ENCODE results near the gene PRKG1. TPM values are rescaled to one million over a fixed set of nuclear protein-coding genes. Genes with fewer than 3 reads are reported as not detected.

PRKG1 gene
- total RNA-seq, 1 donor from 2014 or later = 26.4 TPM

- H3K4me3 Mint-ChIP-seq = no peak overlapping the region
- no peak for DNase-seq (ENCODE audit: low spot score)
- H3K9me3 Mint-ChIP-seq = no peaks in the 10 kb centered on the region
- Histone ChIP-seq H3K9me3 (ENCODE audit: low read depth) (no peaks in the 10 kb centered on the region), H3K79me2 (ENCODE audit: low read depth) (no peaks in the 10 kb centered on the region), H3K36me3 (no peaks in the 10 kb centered on the region), H2AFZ (replicated peaks) (no peak overlapping the region), H3K4me3 (no peak overlapping the region), H3K4me2 (no peak overlapping the region), H3K27ac (no peak overlapping the region), H4K20me1 (ENCODE audit: low read depth) (no peaks in the 10 kb centered on the region), H3K4me1 (peaks cover 4% of the 10 kb centered on the region), H3K9ac (no peak overlapping the region), H3K27me3 (no peaks in the 10 kb centered on the region), H3F3A (ENCODE audit: low read depth) (no peaks in the 10 kb centered on the region)
- no peak for TF ChIP-seq EZH2phosphoT487 (IDR thresholded peaks at IDR 0.05)
- TF ChIP-seq, protein P1, sequence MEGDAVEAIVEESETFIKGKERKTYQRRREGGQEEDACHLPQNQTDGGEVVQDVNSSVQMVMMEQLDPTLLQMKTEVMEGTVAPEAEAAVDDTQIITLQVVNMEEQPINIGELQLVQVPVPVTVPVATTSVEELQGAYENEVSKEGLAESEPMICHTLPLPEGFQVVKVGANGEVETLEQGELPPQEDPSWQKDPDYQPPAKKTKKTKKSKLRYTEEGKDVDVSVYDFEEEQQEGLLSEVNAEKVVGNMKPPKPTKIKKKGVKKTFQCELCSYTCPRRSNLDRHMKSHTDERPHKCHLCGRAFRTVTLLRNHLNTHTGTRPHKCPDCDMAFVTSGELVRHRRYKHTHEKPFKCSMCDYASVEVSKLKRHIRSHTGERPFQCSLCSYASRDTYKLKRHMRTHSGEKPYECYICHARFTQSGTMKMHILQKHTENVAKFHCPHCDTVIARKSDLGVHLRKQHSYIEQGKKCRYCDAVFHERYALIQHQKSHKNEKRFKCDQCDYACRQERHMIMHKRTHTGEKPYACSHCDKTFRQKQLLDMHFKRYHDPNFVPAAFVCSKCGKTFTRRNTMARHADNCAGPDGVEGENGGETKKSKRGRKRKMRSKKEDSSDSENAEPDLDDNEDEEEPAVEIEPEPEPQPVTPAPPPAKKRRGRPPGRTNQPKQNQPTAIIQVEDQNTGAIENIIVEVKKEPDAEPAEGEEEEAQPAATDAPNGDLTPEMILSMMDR (IDR thresholded peaks at IDR 0.05) = no peak
- TF ChIP-seq EZH2 (IDR thresholded peaks at IDR 0.05) = no peak
- no peaks in the 10 kb centered on the region for H3K36me3 Mint-ChIP-seq
- no peak overlapping the region for H3K27ac Mint-ChIP-seq
- no peaks in the 10 kb centered on the region for H3K27me3 Mint-ChIP-seq (ENCODE audit: insufficient read depth, low read depth)
- H3K4me1 Mint-ChIP-seq = no peaks in the 10 kb centered on the region
These were observed 123.9 kb downstream of the PRKG1 start for GRCh38 chr10:51198170-51198569.

- Histone ChIP-seq H3K4me1 (peaks cover 23% of the 10 kb centered on the region), H3K79me2 (ENCODE audit: low read depth) (no peaks in the 10 kb centered on the region), H3K4me2 (no peak overlapping the region), H3K9ac (no peak overlapping the region), H4K20me1 (ENCODE audit: low read depth) (no peaks in the 10 kb centered on the region), H3K9me3 (ENCODE audit: low read depth) (no peaks in the 10 kb centered on the region), H3K4me3 (no peak overlapping the region), H2AFZ (replicated peaks) (no peak overlapping the region), H3K27ac (no peak overlapping the region), H3F3A (ENCODE audit: low read depth) (peaks cover 5% of the 10 kb centered on the region), H3K27me3 (no peaks in the 10 kb centered on the region), H3K36me3 (no peaks in the 10 kb centered on the region)
- Mint-ChIP-seq H3K9me3 (no peaks in the 10 kb centered on the region), H3K27ac (no peak overlapping the region), H3K4me1 (peaks cover 3% of the 10 kb centered on the region), H3K27me3 (ENCODE audit: insufficient read depth, low read depth) (no peaks in the 10 kb centered on the region), H3K4me3 (no peak overlapping the region), H3K36me3 (no peaks in the 10 kb centered on the region)
- TF ChIP-seq EZH2 (IDR thresholded peaks at IDR 0.05) (no peak), EZH2phosphoT487 (IDR thresholded peaks at IDR 0.05) (no peak)
- TF ChIP-seq, protein P1 (IDR thresholded peaks at IDR 0.05) = no peak
- DNase-seq (ENCODE audit: low spot score) = no peak
These were observed 127.7 kb downstream of the PRKG1 start for GRCh38 chr10:51201947-51202346.

DNA sequence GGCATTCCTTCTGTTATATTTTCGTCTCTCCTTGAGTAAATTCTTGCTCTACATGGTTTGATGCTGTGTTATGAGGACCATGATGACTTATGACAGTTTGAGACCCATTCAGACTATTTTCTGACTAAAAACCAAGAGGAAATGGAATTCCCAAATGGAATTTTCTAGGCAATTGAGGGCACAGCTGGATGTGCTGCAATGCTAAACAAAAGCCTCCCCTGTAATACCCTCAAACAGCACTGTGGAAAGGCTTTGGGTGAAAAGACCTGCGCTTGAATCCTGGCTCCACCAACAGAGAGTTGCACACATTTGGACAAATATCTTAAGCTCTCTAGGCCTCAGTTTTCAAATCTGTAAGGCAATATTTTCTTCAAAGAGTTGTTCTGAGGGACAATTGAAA, 129.1 kb downstream of the PRKG1 start:
- Histone ChIP-seq H3K36me3 (no peaks in the 10 kb centered on the region), H3K9ac (no peak overlapping the region), H3K4me2 (peak overlapping the region; percentile 48), H3F3A (ENCODE audit: low read depth) (peaks cover 5% of the 10 kb centered on the region), H4K20me1 (ENCODE audit: low read depth) (no peaks in the 10 kb centered on the region), H3K4me3 (no peak overlapping the region), H3K79me2 (ENCODE audit: low read depth) (no peaks in the 10 kb centered on the region), H3K4me1 (peaks cover 27% of the 10 kb centered on the region), H2AFZ (replicated peaks) (no peak overlapping the region), H3K27me3 (no peaks in the 10 kb centered on the region), H3K27ac (peak overlapping the region; percentile 56), H3K9me3 (ENCODE audit: low read depth) (no peaks in the 10 kb centered on the region)
- TF ChIP-seq EZH2 (IDR thresholded peaks at IDR 0.05) = no peak
- no peak for TF ChIP-seq EZH2phosphoT487 (IDR thresholded peaks at IDR 0.05)
- TF ChIP-seq, protein P1 (IDR thresholded peaks at IDR 0.05) = no peak
- no peaks in the 10 kb centered on the region for H3K9me3 Mint-ChIP-seq
- H3K36me3 Mint-ChIP-seq = no peaks in the 10 kb centered on the region
- DNase-seq (ENCODE audit: low spot score) = peak; percentile 55
- no peak overlapping the region for H3K4me3 Mint-ChIP-seq
- H3K27ac Mint-ChIP-seq = no peak overlapping the region
- H3K4me1 Mint-ChIP-seq = peaks cover 3% of the 10 kb centered on the region
- H3K27me3 Mint-ChIP-seq (ENCODE audit: insufficient read depth, low read depth) = no peaks in the 10 kb centered on the region
